ENCODE results near the gene ZNF334.

ZNF334 gene

GRCh38 chr20:46485431-46485830 is 27.9 kb downstream of the ZNF334 start:
- no peak for DNase-seq (ENCODE audit: low spot score)

GRCh38 chr20:46484954-46485353 is 28.4 kb downstream of the ZNF334 start:
- no peak for DNase-seq (ENCODE audit: low spot score)

GRCh38 chr20:46483879-46484278 is 29.5 kb downstream of the ZNF334 start:
- no peak for DNase-seq (ENCODE audit: low spot score)

GRCh38 chr20:46482864-46483263 is 30.5 kb downstream of the ZNF334 start:
- no peak for DNase-seq (ENCODE audit: low spot score)

- no peak for DNase-seq (ENCODE audit: low spot score)
Observed at GRCh38 chr20:46477640-46478039, 35.7 kb downstream of the ZNF334 start.

- no peak for DNase-seq (ENCODE audit: low spot score)
Observed at GRCh38 chr20:46477225-46477624, 36.1 kb downstream of the ZNF334 start.

- peak; percentile 2 for DNase-seq (ENCODE audit: low spot score)
Observed at GRCh38 chr20:46468508-46468907, 44.9 kb downstream of the ZNF334 start.

GRCh38 chr20:46464451-46464850 is 48.9 kb downstream of the ZNF334 start:
- no peak for DNase-seq (ENCODE audit: low spot score)

GRCh38 chr20:46463852-46464251 is 49.5 kb downstream of the ZNF334 start:
- no peak for DNase-seq (ENCODE audit: low spot score)

- no peak for DNase-seq (ENCODE audit: low spot score)
Observed at GRCh38 chr20:46461808-46462207, 51.6 kb downstream of the ZNF334 start.

GRCh38 chr20:46458866-46459750 is 54.3 kb downstream of the ZNF334 start:
- DNase-seq (ENCODE audit: low spot score), result peak; percentile 68

GRCh38 chr20:46456255-46457028 is 56.9 kb downstream of the ZNF334 start:
- no peak for DNase-seq (ENCODE audit: low spot score)

- DNase-seq (ENCODE audit: low spot score), result no peak
Observed at GRCh38 chr20:46455729-46456128, 57.6 kb downstream of the ZNF334 start.
